Neuronal stem cell (in vitro differentiated cells): ENCODE data around the gene C7orf57.

Source experiments
- DNase-seq: peaks from one replicate; pipeline ENCODE4 v3.0.0-alpha.2; 2013; ENCODE audit warnings: low spot score
- H2AFZ ChIP-seq: one replicate; pipeline ENCODE4 v1.6.1; 2013; ENCODE audit warnings: mild to moderate bottlenecking, low read length, inconsistent platforms
- H2AK5ac ChIP-seq: 2 replicates; pipeline ENCODE4 v1.6.1; 2013; ENCODE audit warnings: low read depth, mild to moderate bottlenecking, inconsistent platforms, low read length, moderate library complexity, mixed read lengths
- H2BK120ac ChIP-seq: 2 replicates; pipeline ENCODE4 v1.6.1; 2013; ENCODE audit warnings: low read depth, mild to moderate bottlenecking, inconsistent platforms, low read length, moderate library complexity, mixed read lengths
- H2BK12ac ChIP-seq: one replicate; pipeline ENCODE4 v1.6.1; 2013; ENCODE audit warnings: low read length, inconsistent platforms
- H2BK15ac ChIP-seq: 2 replicates; pipeline ENCODE4 v1.6.1; 2013; ENCODE audit warnings: mild to moderate bottlenecking, low read length, inconsistent platforms, mixed read lengths
- H2BK5ac ChIP-seq: one replicate; pipeline ENCODE4 v1.6.1; 2013; ENCODE audit warnings: inconsistent platforms, mild to moderate bottlenecking, low read length, moderate library complexity
- H3K14ac ChIP-seq: one replicate; pipeline ENCODE4 v1.6.1; 2013; ENCODE audit warnings: low read length, inconsistent platforms
- H3K18ac ChIP-seq: 2 replicates; pipeline ENCODE4 v1.6.1; 2013; ENCODE audit warnings: low read length, inconsistent platforms
- H3K23ac ChIP-seq: 2 replicates; pipeline ENCODE4 v1.6.1; 2013; ENCODE audit warnings: low read depth, mild to moderate bottlenecking, mixed read lengths, low read length, inconsistent platforms; ENCODE audit not compliant: poor library complexity
- H3K27ac ChIP-seq: replicated peaks from 3 replicates; pipeline ENCODE4 v1.5.1; 2013; ENCODE audit warnings: low read length, inconsistent platforms
- H3K27me3 ChIP-seq, 3 experiments: 2 replicates each; pipeline ENCODE4 v1.6.1; 2013; ENCODE audit warnings: low read length in 3 of 3, mild to moderate bottlenecking in 2 of 3, inconsistent platforms in 1 of 3, low read depth in 1 of 3, mixed read lengths in 1 of 3, moderate library complexity in 1 of 3; ENCODE audit not compliant: control insufficient read depth in 3 of 3, insufficient read depth in 3 of 3
- H3K36me3 ChIP-seq, 2 donors: replicated peaks in 1 of 2; 2 replicates each; pipeline ENCODE4 v1.6.1; 2013; ENCODE audit warnings: low read length in 2 of 2; ENCODE audit not compliant: control insufficient read depth in 2 of 2, insufficient read depth in 2 of 2
- H3K4ac ChIP-seq: 2 replicates; pipeline ENCODE4 v1.6.1; 2013; ENCODE audit warnings: inconsistent platforms, mild to moderate bottlenecking, low read length, moderate library complexity
- H3K4me1 ChIP-seq, 2 donors: 1 replicate in 1 of 2; 2 replicates in 1 of 2; pipeline ENCODE4 v1.6.1; 2013; ENCODE audit warnings: low read length in 2 of 2, low read depth in 1 of 2; ENCODE audit not compliant: control insufficient read depth in 2 of 2, insufficient read depth in 1 of 2
- H3K4me2 ChIP-seq: one replicate; pipeline ENCODE4 v1.6.1; 2013; ENCODE audit warnings: mild to moderate bottlenecking, low read length, inconsistent platforms; ENCODE audit not compliant: insufficient read depth, poor library complexity, severe bottlenecking
- H3K4me3 ChIP-seq, 2 donors: 2 replicates each; pipeline ENCODE4 v1.5.1; 2013; ENCODE audit warnings: low read length in 2 of 2, mild to moderate bottlenecking in 2 of 2, inconsistent platforms in 1 of 2, moderate library complexity in 1 of 2
- H3K79me1 ChIP-seq: one replicate; pipeline ENCODE4 v1.6.1; 2013; ENCODE audit warnings: low read depth, mild to moderate bottlenecking, inconsistent platforms, low read length, moderate library complexity
- H3K9ac ChIP-seq: one replicate; pipeline ENCODE4 v1.6.1; 2013; ENCODE audit warnings: mild to moderate bottlenecking, low read depth, low read length, inconsistent platforms; ENCODE audit not compliant: poor library complexity
- H3K9me3 ChIP-seq, 2 donors: replicated peaks in 1 of 2; 2 replicates each; pipeline versions ENCODE3 to v1.6.1; 2013; ENCODE audit warnings: low read length in 2 of 2, mild to moderate bottlenecking in 2 of 2, inconsistent platforms in 1 of 2, low read depth in 1 of 2, mixed read lengths in 1 of 2, moderate library complexity in 1 of 2; ENCODE audit not compliant: control insufficient read depth in 2 of 2, insufficient read depth in 1 of 2
- H4K8ac ChIP-seq: one replicate; pipeline ENCODE4 v1.6.1; 2013; ENCODE audit warnings: low read depth, mild to moderate bottlenecking, inconsistent platforms, low read length, moderate library complexity
- H4K91ac ChIP-seq: one replicate; pipeline ENCODE4 v1.6.1; 2013; ENCODE audit warnings: low read length, low read depth, mild to moderate bottlenecking, inconsistent platforms; ENCODE audit not compliant: poor library complexity
- WGBS, 2 donors: extraction: QIAGEN DNeasy Blood & Tissue Kit; methylation state at CpG; one replicate each; pipeline ENCODE4 v1.1.7; 2013; ENCODE audit warnings: missing lambda C conversion rate in 2 of 2, mixed read lengths in 1 of 2; ENCODE audit not compliant: insufficient read length in 2 of 2, insufficient replicate concordance in 1 of 2; ENCODE audit errors: extremely low coverage in 2 of 2; 5-methylcytosine and 5-hydroxymethylcytosine counted together

Gene C7orf57

DNA sequence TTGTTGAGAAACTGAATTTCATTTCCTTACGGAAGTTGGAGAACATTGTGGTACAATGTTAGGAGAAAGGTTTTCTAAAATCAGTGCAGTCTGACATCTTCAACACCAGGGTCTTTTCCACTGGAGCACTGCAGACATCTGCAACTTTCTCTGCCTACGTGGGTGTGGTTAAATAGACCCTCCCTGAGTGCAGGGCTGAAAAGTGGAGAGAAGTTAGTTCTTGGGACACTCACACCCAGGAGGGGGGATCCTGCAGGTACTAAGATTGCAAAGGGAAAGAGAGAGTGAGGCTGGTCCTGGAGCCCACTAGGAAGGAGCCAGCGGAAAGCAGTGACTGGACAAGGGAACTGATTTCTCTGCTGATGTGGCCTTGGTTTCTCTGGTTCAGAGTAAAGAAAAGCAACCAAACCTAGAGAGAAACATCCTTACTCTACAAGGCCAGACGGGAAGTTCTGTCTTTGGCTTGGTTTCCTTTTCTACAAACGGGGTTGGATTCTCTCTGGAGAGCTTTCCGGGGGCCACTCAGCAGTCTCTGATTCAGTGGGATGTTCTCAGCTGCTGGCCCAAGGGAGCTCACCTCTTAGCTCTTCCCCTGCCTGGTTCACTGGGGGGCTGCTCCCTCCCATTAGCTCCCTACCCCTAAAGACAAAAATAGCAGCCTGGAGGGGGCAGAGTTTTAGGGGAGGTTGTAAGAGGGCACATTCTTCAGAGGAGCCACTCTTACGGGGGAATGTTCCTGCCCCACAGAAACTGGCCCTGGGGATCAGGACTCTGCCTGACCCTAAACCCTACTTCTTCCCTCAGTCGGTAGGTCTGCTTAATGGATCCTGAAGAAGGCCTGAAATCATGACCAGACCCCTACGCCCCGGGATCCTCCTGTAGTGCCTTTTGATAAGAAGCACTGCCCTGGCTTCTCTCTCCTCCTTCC is 56.4 kb downstream of the C7orf57 start:
- Histone ChIP-seq H3K4me1 (peaks cover 3 to 8% of the 10 kb centered on the region in 2 donors), H3K27ac (no peak overlapping the region), H4K8ac (no peak overlapping the region), H3K27me3 (no peaks in the 10 kb centered on the region), H2BK5ac (no peak overlapping the region), H2BK15ac (no peak overlapping the region), H3K14ac (no peak overlapping the region), H2AFZ (no peak overlapping the region), H2AK5ac (no peak overlapping the region), H3K18ac (no peak overlapping the region), H3K4me2 (no peak overlapping the region), H3K4ac (no peak overlapping the region), H3K9ac (no peak overlapping the region), H3K36me3 (peaks cover 11 to 53% of the 10 kb centered on the region in 2 donors), H3K9me3 (no peaks in the 10 kb centered on the region), H3K79me1 (no peaks in the 10 kb centered on the region), H2BK120ac (no peak overlapping the region), H4K91ac (no peak overlapping the region), H2BK12ac (no peak overlapping the region), H3K23ac (no peak overlapping the region), H3K4me3 (no peak overlapping the region)
- no CpG with 5 or more reads among the region's 10 CpGs for WGBS, 2 donors
- DNase-seq: no peak

DNA sequence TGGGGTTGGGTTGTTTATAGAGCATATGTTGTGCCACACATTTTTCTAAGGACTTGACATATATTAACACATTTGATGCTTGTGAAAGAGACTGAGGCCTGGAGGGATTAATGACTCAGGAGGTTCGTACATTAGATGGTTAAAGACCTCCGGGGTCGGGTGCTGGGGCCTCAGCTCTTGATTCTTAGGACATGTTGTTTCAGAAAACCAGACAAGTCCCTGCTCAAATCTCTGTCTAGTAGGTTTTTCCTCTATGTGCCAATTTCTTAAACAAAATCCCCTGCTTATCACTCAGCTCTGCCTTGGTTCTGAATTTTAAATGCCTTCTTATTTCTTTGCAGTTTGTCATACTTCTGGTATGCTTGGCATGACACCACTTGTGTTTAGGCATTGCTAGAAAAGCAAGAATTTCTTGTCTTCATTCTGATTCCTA is 59.5 kb downstream of the C7orf57 start:
- Histone ChIP-seq H3K36me3 (peaks cover 19 to 82% of the 10 kb centered on the region in 2 donors), H2BK5ac (no peak overlapping the region), H3K14ac (no peak overlapping the region), H3K4ac (no peak overlapping the region), H3K9ac (no peak overlapping the region), H2BK12ac (no peak overlapping the region), H3K4me1 (peaks cover 2 to 5% of the 10 kb centered on the region in 2 donors), H3K79me1 (no peaks in the 10 kb centered on the region), H3K4me2 (no peak overlapping the region), H4K91ac (no peak overlapping the region), H4K8ac (no peak overlapping the region), H2AK5ac (no peak overlapping the region), H2AFZ (no peak overlapping the region), H3K27ac (no peak overlapping the region), H2BK15ac (no peak overlapping the region), H2BK120ac (no peak overlapping the region), H3K9me3 (no peaks in the 10 kb centered on the region), H3K27me3 (no peaks in the 10 kb centered on the region), H3K18ac (no peak overlapping the region), H3K4me3 (no peak overlapping the region), H3K23ac (no peak overlapping the region)
- DNase-seq: no peak
- WGBS, 2 donors: no CpG with 5 or more reads among the region's 3 CpGs

DNA sequence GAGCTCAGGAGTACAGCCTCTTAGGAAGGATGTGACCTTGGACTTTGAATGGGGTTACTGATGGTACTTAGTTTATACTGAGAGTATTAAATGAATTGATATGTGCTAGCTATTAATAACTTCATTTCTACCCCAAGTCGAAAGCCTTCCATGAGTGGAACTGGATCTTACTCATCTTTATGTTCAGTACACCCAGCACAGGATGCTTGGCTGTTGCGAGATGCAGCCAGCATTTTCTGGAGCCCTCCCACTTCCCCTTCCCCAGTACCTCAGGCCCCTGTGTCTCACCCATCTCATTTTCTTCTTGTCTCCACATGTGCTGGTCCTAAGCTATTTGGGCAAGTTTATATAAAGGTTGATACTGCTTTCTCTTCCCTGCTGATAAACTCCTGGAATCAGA is 60.9 kb downstream of the C7orf57 start:
- no peak overlapping the region for H3K4me3 ChIP-seq
- peaks cover 0 to under 1% of the 10 kb centered on the region in 2 donors for H3K4me1 ChIP-seq
- H3K79me1 ChIP-seq: no peaks in the 10 kb centered on the region
- H2BK5ac ChIP-seq: no peak overlapping the region
- H3K27ac ChIP-seq: no peak overlapping the region
- no peak overlapping the region for H3K23ac ChIP-seq
- H2BK12ac ChIP-seq: no peak overlapping the region
- no peaks in the 10 kb centered on the region for H3K9me3 ChIP-seq
- no CpG with 5 or more reads among the region's 2 CpGs for WGBS, 2 donors
- H3K14ac ChIP-seq: no peak overlapping the region
- DNase-seq: no peak
- H4K8ac ChIP-seq: no peak overlapping the region
- H2BK120ac ChIP-seq: no peak overlapping the region
- H2BK15ac ChIP-seq: no peak overlapping the region
- no peak overlapping the region for H4K91ac ChIP-seq
- no peak overlapping the region for H3K4ac ChIP-seq
- H3K27me3 ChIP-seq: no peaks in the 10 kb centered on the region
- H3K36me3 ChIP-seq: peaks cover 19 to 86% of the 10 kb centered on the region in 2 donors
- no peak overlapping the region for H3K4me2 ChIP-seq
- no peak overlapping the region for H2AK5ac ChIP-seq
- H2AFZ ChIP-seq: no peak overlapping the region
- H3K9ac ChIP-seq: no peak overlapping the region
- H3K18ac ChIP-seq: no peak overlapping the region

- Histone ChIP-seq H4K8ac (no peak overlapping the region), H3K4ac (no peak overlapping the region), H2BK5ac (no peak overlapping the region), H2AFZ (no peak overlapping the region), H4K91ac (no peak overlapping the region), H3K79me1 (no peaks in the 10 kb centered on the region), H3K18ac (no peak overlapping the region), H3K36me3 (peaks cover 26 to 87% of the 10 kb centered on the region in 2 donors), H3K4me2 (no peak overlapping the region), H2BK12ac (no peak overlapping the region), H3K27me3 (no peaks in the 10 kb centered on the region), H3K4me1 (no peaks in the 10 kb centered on the region), H3K4me3 (no peak overlapping the region), H3K23ac (no peak overlapping the region), H3K9ac (no peak overlapping the region), H3K9me3 (no peaks in the 10 kb centered on the region), H2BK15ac (no peak overlapping the region), H2AK5ac (no peak overlapping the region), H3K27ac (no peak overlapping the region), H2BK120ac (no peak overlapping the region), H3K14ac (no peak overlapping the region)
- no peak for DNase-seq
- WGBS, 2 donors: no CpG with 5 or more reads among the region's 6 CpGs
Observed at GRCh38 chr7:48097521-48098231, 62.3 kb downstream of the C7orf57 start.
